Measurements from ENCODE around the gene TDP1.

Gene TDP1

DNA sequence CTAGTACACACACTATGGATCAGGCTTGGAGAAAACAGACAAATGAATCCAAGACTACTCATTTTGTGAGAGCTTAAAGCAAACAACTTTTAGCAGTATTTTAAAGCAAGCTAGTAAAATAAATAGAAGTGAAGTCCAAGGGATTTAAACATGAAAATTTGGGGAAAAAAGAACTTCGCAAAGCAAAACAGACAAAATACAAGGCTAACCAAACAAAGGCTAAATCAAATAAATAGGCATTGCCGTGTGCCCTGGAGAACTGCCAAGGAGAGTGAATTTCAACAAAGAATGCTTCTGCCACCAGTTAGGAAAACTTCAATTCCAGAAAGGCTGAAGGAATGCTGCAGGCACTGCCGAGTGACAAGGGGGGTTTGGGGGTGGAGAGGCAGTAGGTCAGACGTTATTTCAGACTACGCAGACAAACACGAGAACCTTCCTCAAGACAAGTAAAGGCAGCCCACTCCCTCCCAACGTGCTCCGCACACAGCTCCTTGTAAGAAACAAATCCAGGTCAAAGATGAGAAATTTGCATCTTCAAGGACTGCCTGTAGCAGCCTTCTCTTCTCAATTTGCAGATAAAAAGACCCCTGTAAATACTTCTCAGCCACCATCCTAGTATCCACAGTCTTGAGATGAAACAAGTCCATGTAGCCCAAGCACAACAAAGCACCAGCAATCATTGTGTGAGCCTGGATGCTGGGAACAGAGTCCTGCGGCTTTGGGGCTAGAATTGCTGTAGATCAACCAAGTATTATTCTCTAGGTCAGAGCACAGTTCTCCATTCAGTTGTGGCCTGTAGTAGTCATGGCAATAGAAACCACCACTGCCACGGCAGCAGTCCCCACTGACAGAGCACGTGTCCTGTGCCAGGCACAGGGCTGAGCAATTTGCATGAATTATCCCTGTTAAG, 44.5 kb upstream of the TDP1 start:
- TF ChIP-seq, protein P1, sequence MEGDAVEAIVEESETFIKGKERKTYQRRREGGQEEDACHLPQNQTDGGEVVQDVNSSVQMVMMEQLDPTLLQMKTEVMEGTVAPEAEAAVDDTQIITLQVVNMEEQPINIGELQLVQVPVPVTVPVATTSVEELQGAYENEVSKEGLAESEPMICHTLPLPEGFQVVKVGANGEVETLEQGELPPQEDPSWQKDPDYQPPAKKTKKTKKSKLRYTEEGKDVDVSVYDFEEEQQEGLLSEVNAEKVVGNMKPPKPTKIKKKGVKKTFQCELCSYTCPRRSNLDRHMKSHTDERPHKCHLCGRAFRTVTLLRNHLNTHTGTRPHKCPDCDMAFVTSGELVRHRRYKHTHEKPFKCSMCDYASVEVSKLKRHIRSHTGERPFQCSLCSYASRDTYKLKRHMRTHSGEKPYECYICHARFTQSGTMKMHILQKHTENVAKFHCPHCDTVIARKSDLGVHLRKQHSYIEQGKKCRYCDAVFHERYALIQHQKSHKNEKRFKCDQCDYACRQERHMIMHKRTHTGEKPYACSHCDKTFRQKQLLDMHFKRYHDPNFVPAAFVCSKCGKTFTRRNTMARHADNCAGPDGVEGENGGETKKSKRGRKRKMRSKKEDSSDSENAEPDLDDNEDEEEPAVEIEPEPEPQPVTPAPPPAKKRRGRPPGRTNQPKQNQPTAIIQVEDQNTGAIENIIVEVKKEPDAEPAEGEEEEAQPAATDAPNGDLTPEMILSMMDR (IDR thresholded peaks at IDR 0.05; ENCODE audit: insufficient read depth, low read length, missing control alignments): no peak
- POLR2A ChIA-PET: interaction anchor here (0.6 kb wide), 1 partner anchor 689 kb away, joined by 3 read pairs; no protein-coding TSS in a partner anchor
- CTCF ChIA-PET: interaction anchor here (0.7 to 2.7 kb wide), 8 partner anchors 8 to 877 kb away, joined by 3 to 14 read pairs (median 4); no protein-coding TSS in a partner anchor
- no peak for DNase-seq (ENCODE audit: low read depth, low spot score)
- H3K4me3 ChIP-seq (ENCODE audit: low read depth, low read length): no peak overlapping the region

DNA sequence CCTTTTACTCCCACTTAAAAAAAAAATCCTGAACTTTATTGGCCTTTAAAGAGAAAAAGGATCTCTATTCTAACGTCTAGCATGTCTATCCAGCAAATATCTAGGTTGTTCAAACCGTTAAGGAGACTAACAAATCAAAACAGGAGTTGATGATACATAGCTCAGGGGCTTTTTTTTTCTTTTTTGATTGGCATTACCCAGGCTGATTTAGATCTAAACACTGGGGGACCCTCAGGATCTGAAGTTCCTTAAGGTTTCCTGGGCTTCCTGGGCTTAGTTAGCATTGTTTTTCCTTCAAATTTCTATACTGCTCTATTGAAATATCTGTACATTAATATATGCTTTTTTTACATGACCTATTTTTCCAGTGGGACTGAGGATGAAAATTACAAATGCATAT, 43.5 kb upstream of the TDP1 start:
- no peak overlapping the region for H3K4me3 ChIP-seq (ENCODE audit: low read depth, low read length)
- POLR2A ChIA-PET: interaction anchor here (0.6 kb wide), 1 partner anchor 415 kb away, joined by 5 read pairs; no protein-coding TSS in a partner anchor
- no peak for DNase-seq (ENCODE audit: low read depth, low spot score)
- CTCF ChIA-PET: interaction anchor here (1.4 to 2.7 kb wide), 5 partner anchors 9 to 878 kb away, joined by 3 to 14 read pairs (median 7); no protein-coding TSS in a partner anchor
- TF ChIP-seq, protein P1 (IDR thresholded peaks at IDR 0.05; ENCODE audit: insufficient read depth, low read length, missing control alignments): no peak

DNA sequence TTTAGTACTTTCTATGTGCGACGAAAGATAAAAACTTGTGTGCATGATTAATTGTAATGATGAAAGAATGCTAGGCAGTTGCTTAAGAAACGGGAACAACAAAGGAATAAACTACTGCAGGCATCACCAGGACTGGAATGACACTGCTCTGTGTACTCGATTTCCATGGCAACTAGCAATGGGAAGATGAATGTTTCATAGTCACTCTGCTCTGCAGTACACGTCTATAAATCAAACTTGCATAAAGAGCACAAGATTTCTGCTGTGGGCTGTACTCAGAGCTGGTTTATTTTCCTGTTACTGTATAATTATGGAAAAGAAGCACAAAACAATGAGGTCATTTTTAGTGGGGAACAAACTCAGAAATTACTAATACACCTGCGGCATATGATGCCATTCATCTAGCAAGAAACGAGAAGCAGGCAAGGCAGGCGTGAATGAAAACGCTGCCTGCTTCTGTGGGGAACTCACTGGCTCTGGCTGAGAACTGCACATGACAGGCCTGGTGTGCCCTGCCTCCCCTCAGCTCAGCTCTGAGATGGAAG, 43.0 kb upstream of the TDP1 start:
- DNase-seq (ENCODE audit: low read depth, low spot score): peak; percentile 96
- TF ChIP-seq, protein P1 (IDR thresholded peaks at IDR 0.05; ENCODE audit: insufficient read depth, low read length, missing control alignments): no peak
- H3K4me3 ChIP-seq (ENCODE audit: low read depth, low read length): no peak overlapping the region
- ChIA-PET CTCF (interaction anchor here (1.2 to 2.7 kb wide), 7 partner anchors 9 to 872 kb away, joined by 3 to 14 read pairs (median 4); no protein-coding TSS in a partner anchor), POLR2A (interaction anchor here (0.6 kb wide), 1 partner anchor 416 kb away, joined by 5 read pairs; no protein-coding TSS in a partner anchor)

DNA sequence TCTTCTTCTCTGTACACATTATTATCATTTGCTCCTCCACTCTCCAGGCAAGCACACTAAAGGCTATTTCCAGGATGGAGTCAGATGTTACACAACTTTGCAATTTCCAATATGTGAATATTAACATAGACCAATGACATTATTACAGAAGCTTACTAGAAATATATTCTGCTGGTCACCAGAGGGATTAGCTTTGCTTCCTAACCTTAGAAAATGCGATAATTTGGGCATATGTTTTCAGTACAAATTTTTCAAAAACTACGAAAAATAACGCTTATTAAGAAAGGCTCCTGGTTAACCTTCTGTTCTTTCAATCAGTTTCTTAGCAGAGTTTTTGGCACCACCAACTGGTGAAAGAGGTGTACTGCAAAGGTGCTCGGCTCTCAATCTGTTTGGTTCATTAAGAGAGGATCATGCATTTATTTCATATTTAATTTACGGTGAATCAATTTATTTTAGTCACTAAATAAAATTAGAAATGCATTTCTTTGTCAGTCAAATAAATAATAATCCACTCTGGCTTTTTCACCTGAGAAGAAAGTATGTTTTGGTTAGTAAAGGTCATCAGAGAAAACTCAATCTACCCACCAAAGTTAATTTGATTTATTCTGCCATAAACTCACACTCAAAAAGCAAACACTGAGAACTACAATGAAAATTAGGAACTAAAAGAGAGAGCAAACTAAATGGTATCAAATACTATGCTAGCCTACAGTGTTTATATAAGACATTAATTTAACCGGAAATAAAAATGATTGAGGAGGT, 40.4 kb upstream of the TDP1 start:
- no peak for DNase-seq (ENCODE audit: low read depth, low spot score)
- POLR2A ChIA-PET: no interaction called here
- CTCF ChIA-PET: interaction anchor here (0.6 to 1.5 kb wide), 25 partner anchors 9 to 897 kb away, joined by 3 to 7 read pairs (median 3); no protein-coding TSS in a partner anchor
- TF ChIP-seq, protein P1 (IDR thresholded peaks at IDR 0.05; ENCODE audit: insufficient read depth, low read length, missing control alignments): peak; percentile 78
- no peak overlapping the region for H3K4me3 ChIP-seq (ENCODE audit: low read depth, low read length)

DNA sequence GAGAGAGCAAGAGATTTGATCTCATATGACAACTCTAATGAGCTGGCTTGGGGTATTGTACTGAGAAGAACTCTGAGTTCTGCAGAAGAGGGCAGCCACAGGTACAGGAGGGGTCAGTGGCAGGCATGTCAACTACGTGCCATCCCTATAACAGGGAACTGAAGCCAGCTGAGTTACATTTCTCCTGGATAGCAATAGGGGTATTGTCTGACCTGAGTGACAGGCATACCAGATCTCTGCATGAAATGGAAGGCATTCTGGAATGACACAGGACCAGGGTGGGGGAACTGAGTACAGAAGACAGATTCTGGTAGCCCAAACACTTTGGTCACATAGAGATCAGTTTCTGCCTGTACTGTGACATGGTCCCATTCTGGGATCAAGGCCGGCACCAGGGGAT, 37.0 kb upstream of the TDP1 start:
- ChIA-PET POLR2A (no interaction called here), CTCF (interaction anchor here (1.0 to 1.7 kb wide), 5 partner anchors 19 to 878 kb away, joined by 3 to 5 read pairs (median 4); no protein-coding TSS in a partner anchor)
- no peak for DNase-seq (ENCODE audit: low read depth, low spot score)
- no peak overlapping the region for H3K4me3 ChIP-seq (ENCODE audit: low read depth, low read length)
- TF ChIP-seq, protein P1 (IDR thresholded peaks at IDR 0.05; ENCODE audit: insufficient read depth, low read length, missing control alignments): no peak

Measured in AG04449 (cell line).